B cell (primary cell): ENCODE measurements around the gene OR11L1. TPM values are rescaled to one million over a fixed set of nuclear protein-coding genes. Genes with fewer than 3 reads are reported as not detected.

Source experiments
- ATAC-seq: fragments of 200-7000 bp; cut with Tn5 transposase; one replicate; pipeline ENCODE4 v1.10.0; 2021; ENCODE audit warnings: low read depth, mild to moderate bottlenecking, moderate number of reproducible peaks, moderate library complexity
- CTCF ChIA-PET: fragments of 350-600 bp; sonication (Branson Sonifier 250); formaldehyde crosslinking; loops from one replicate; lab custom pipeline; 2021; ENCODE audit warnings: antibody characterized with exemption, inconsistent platforms; lab: Charles Lee
- POLR2A ChIA-PET: fragments of 350-600 bp; sonication (Branson Sonifier 250); formaldehyde crosslinking; loops from one replicate; lab custom pipeline; 2021; ENCODE audit warnings: antibody characterized with exemption; lab: Charles Lee
- DNase-seq: peaks from one replicate; pipeline ENCODE4 v3.0.0; 2013
- H2AFZ ChIP-seq: 2 replicates; pipeline ENCODE4 v1.6.1; 2012; ENCODE audit warnings: mild to moderate bottlenecking, low read depth, low read length; ENCODE audit not compliant: insufficient read depth, poor library complexity, severe bottlenecking
- H3K27ac ChIP-seq, 2 donors: 1 replicate in 1 of 2; 2 replicates in 1 of 2; pipeline ENCODE4 v1.5.1; 2012 to 2013; ENCODE audit warnings: low read length in 2 of 2, mild to moderate bottlenecking in 2 of 2, moderate library complexity in 1 of 2
- H3K27me3 ChIP-seq, 4 experiments: fragments of 200-600 bp in 1 of 4; sonication (generic) in 1 of 4; replicated peaks in 1 of 4; 1 replicate in 2 of 4; 2 replicates in 2 of 4; pipeline versions ENCODE4 v1.6.1 to v1.7.0; 2013 to 2016; ENCODE audit warnings: low read length in 3 of 4, mild to moderate bottlenecking in 2 of 4, mixed read lengths in 1 of 4, moderate library complexity in 1 of 4; ENCODE audit not compliant: insufficient read depth in 4 of 4, control insufficient read depth in 3 of 4; ENCODE audit errors: control extremely low read depth in 1 of 4
- H3K36me3 ChIP-seq, 2 experiments: replicated peaks in 1 of 2; 1 replicate in 1 of 2; 2 replicates in 1 of 2; pipeline versions ENCODE4 v1.6.1 to v1.7.1; 2013; ENCODE audit warnings: low read length in 1 of 2; ENCODE audit not compliant: insufficient read depth in 2 of 2, control insufficient read depth in 1 of 2; ENCODE audit errors: control extremely low read depth in 1 of 2, extremely low read depth in 1 of 2
- H3K4me1 ChIP-seq, 2 donors: fragments of 200-600 bp in 1 of 2; sonication (generic) in 1 of 2; 1 replicate in 1 of 2; 2 replicates in 1 of 2; pipeline versions ENCODE4 v1.5.1 to v1.6.1; 2013 to 2017; ENCODE audit warnings: low read length in 2 of 2; ENCODE audit not compliant: control insufficient read depth in 2 of 2, insufficient read depth in 2 of 2
- H3K4me2 ChIP-seq: replicated peaks from 2 replicates; pipeline ENCODE3; 2012; ENCODE audit warnings: mild to moderate bottlenecking, low read depth, low read length; ENCODE audit not compliant: poor library complexity, severe bottlenecking
- H3K4me3 ChIP-seq, 5 experiments: fragments of 200-600 bp in 1 of 5; sonication (generic) in 1 of 5; 1 replicate in 3 of 5; 2 replicates in 2 of 5; pipeline versions ENCODE4 v1.5.1 to v1.7.0; 2011 to 2016; ENCODE audit warnings: low read length in 4 of 5, mild to moderate bottlenecking in 4 of 5, low read depth in 2 of 5, control low read depth in 1 of 5, moderate library complexity in 1 of 5; ENCODE audit not compliant: insufficient read depth in 1 of 5; ENCODE audit errors: control extremely low read depth in 1 of 5, extremely low read depth in 1 of 5
- H3K79me2 ChIP-seq: fragments of 200-600 bp; sonication (generic); one replicate; pipeline ENCODE4 v1.6.0; 2016; ENCODE audit warnings: low read length; ENCODE audit not compliant: control insufficient read depth, insufficient read depth
- H3K9ac ChIP-seq: fragments of 200-600 bp; sonication (generic); 2 replicates; pipeline ENCODE4 v1.6.1; 2017; ENCODE audit warnings: mild to moderate bottlenecking, low read length, moderate library complexity
- H3K9me3 ChIP-seq, 3 donors: one replicate each; pipeline versions ENCODE4 v1.6.1 to v1.7.1; 2013; ENCODE audit warnings: low read length in 2 of 3; ENCODE audit not compliant: control insufficient read depth in 2 of 3, insufficient read depth in 1 of 3; ENCODE audit errors: control extremely low read depth in 1 of 3
- H4K20me1 ChIP-seq: 2 replicates; pipeline ENCODE4 v1.6.0; 2012; ENCODE audit warnings: mild to moderate bottlenecking, low read length; ENCODE audit not compliant: insufficient read depth, control insufficient read depth, poor library complexity, severe bottlenecking
- H3K27ac Mint-ChIP-seq: one replicate; pipeline ENCODE4 v1.8.0; 2021; ENCODE audit warnings: mixed read lengths
- H3K27me3 Mint-ChIP-seq: one replicate; pipeline ENCODE4 v1.8.0; 2021; ENCODE audit warnings: mixed read lengths
- H3K4me1 Mint-ChIP-seq: one replicate; pipeline ENCODE4 v1.8.0; 2021; ENCODE audit warnings: mixed read lengths
- H3K4me3 Mint-ChIP-seq: one replicate; pipeline ENCODE4 v1.8.0; 2021; ENCODE audit warnings: mixed read lengths
- H3K9me3 Mint-ChIP-seq: one replicate; pipeline ENCODE4 v1.8.0; 2022; ENCODE audit warnings: mixed read lengths; ENCODE audit not compliant: insufficient read depth
- CTCF ChIP-seq: fragments of 200-600 bp; IDR thresholded peaks from one replicate; pipeline ENCODE4 v1.8.0; 2022; ENCODE audit warnings: antibody characterized with exemption, mild to moderate bottlenecking
- EZH2 ChIP-seq: IDR thresholded peaks from 2 replicates; pipeline ENCODE4 v1.6.1; 2012; ENCODE audit warnings: borderline replicate concordance, low read depth, mild to moderate bottlenecking, moderate library complexity, low read length; ENCODE audit not compliant: insufficient read depth, poor library complexity, severe bottlenecking
- WGBS: methylation state at CpG from one replicate; pipeline ENCODE4 v1.1.5; 2013; ENCODE audit warnings: missing lambda C conversion rate; ENCODE audit not compliant: insufficient coverage; 5-methylcytosine and 5-hydroxymethylcytosine counted together
- intact Hi-C: fragments of 100-400 bp; cut with micrococcal nuclease; formaldehyde crosslinking; loops from one replicate; pipeline ENCODE4 v1.10.0; 2022
- polyA minus RNA-seq: library from RNA; depleted of rRNA, polyadenylated mRNA; stranded (reverse); fragments of >200 nt; gene quantifications from 2 replicates; pipeline ENCODE4 v1.2.3, GENCODE V29; 2012
- polyA plus RNA-seq: library from polyadenylated mRNA; depleted of rRNA; stranded (reverse); fragments of >200 nt; gene quantifications from 2 replicates; pipeline ENCODE4 v1.2.3, GENCODE V29; 2012
- total RNA-seq, 2 donors: library from RNA; stranded (reverse); fragments of 120-200 nt in 1 of 2; gene quantifications; 1 replicate in 1 of 2; 2 replicates in 1 of 2; pipeline versions ENCODE4 v1.2.3 to v1.2.4, GENCODE V29; 2013 to 2022

OR11L1 gene
- total RNA-seq (not detected in 2 replicates), polyA plus RNA-seq (not detected in 2 replicates), polyA minus RNA-seq (not detected in 2 replicates)
- total RNA-seq (2013) = not detected

- H3K27me3 ChIP-seq = no peaks in the 10 kb centered on the region
- no peaks in the 10 kb centered on the region for H3K79me2 ChIP-seq
- TF ChIP-seq EZH2 = no peak
- no peak for TF ChIP-seq CTCF
- Mint-ChIP-seq H3K27me3 (no peaks in the 10 kb centered on the region), H3K9me3 (no peaks in the 10 kb centered on the region), H3K4me1 (no peaks in the 10 kb centered on the region), H3K4me3 (no peak within 1 kb of the TSS), H3K27ac (no peak within 1 kb of the TSS)
- H3K27ac ChIP-seq = no peak within 1 kb of the TSS
- no peak within 1 kb of the TSS for H3K4me3 ChIP-seq
- CTCF ChIA-PET = no interaction called here
- POLR2A ChIA-PET = no interaction called here
- H3K36me3 ChIP-seq = no peaks in the 10 kb centered on the region
- DNase-seq (no peak), ATAC-seq (no peak)
- no peak within 1 kb of the TSS for H2AFZ ChIP-seq
- 100% methylated on average over 1 of the region's 2 CpGs for WGBS
- H3K9me3 ChIP-seq = no peaks in the 10 kb centered on the region
- intact Hi-C loops = no loop called here
- no peaks in the 10 kb centered on the region for H3K4me1 ChIP-seq
- H3K9ac ChIP-seq = no peak within 1 kb of the TSS
- no peaks in the 10 kb centered on the region for H4K20me1 ChIP-seq
- H3K4me2 ChIP-seq = no peak within 1 kb of the TSS
Observed at GRCh38 chr1:247841796-247842195, at the start of gene OR11L1. OR11L1 (minus strand) TSS chr1:247841896; CDS start chr1:247841896, 0 bp downstream.

GRCh38 chr1:247884797-247885413, 43.2 kb upstream of the OR11L1 start:
- no peaks in the 10 kb centered on the region for H3K4me1 Mint-ChIP-seq

More at GRCh38 chr1:247884797-247885413, 43.2 kb upstream of the OR11L1 start:
- Histone ChIP-seq H3K36me3 (no peaks in the 10 kb centered on the region), H3K27ac (no peak overlapping the region), H2AFZ (no peak overlapping the region), H3K4me2 (no peak overlapping the region), H3K9ac (no peak overlapping the region), H4K20me1 (no peaks in the 10 kb centered on the region), H3K9me3 (no peaks in the 10 kb centered on the region), H3K4me1 (no peaks in the 10 kb centered on the region), H3K4me3 (no peak overlapping the region), H3K79me2 (no peaks in the 10 kb centered on the region), H3K27me3 (no peaks in the 10 kb centered on the region)
- DNase-seq (no peak), ATAC-seq (no peak)
- TF ChIP-seq CTCF = no peak
- TF ChIP-seq EZH2 = no peak
- H3K27ac Mint-ChIP-seq = no peak overlapping the region
- POLR2A ChIA-PET = no interaction called here
- WGBS = 100% methylated on average over 2 of the region's 10 CpGs
- no peak overlapping the region for H3K4me3 Mint-ChIP-seq
- intact Hi-C loops = no loop called here
- no peaks in the 10 kb centered on the region for H3K27me3 Mint-ChIP-seq
- CTCF ChIA-PET = no interaction called here
- H3K9me3 Mint-ChIP-seq = no peaks in the 10 kb centered on the region
